NT2/D1 (cell line): ENCODE results near the gene OSMR.

Source experiments
- SUZ12 ChIP-seq: IDR thresholded peaks from 2 replicates; pipeline ENCODE4 v1.6.1; 2011; ENCODE audit not compliant: insufficient read length, insufficient read depth; ENCODE audit errors: extremely low read depth
- ZNF274 ChIP-seq: IDR thresholded peaks from 2 replicates; pipeline ENCODE4 v1.6.1; 2011; ENCODE audit warnings: mild to moderate bottlenecking, low read depth, low read length

DNA sequence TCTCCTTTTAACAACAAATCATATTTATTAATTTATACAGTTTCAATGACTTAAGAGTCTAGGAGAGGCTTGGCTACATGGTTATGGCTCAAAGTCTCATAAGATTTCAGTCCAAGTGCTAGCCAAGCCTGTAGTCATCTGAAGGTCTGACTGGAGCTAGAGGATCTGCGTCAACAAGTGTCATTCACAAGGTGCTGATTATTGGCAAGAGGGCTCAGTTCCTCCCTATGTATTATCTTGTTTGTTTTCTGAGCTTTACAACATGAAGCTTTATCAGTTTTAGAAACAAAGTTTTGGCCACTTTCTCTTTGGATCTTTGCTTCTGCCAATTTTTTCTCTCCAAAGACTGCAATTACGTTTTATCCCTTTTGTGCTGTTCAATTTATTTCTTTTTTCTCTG, 133.7 kb downstream of the OSMR start:
- no peak for TF ChIP-seq SUZ12
- TF ChIP-seq ZNF274: no peak
